ENCODE results near the gene MSI2. TPM values are rescaled to one million over a fixed set of nuclear protein-coding genes. Genes with fewer than 3 reads are reported as not detected.
"Not testable (repeated sequence)": the region's sequence is repeated elsewhere in the genome, so short reads cannot be mapped to it uniquely, and the experiment has no call there.

The MSI2 gene
- total RNA-seq, 1 donor from 2014 or later, result 23.1 TPM

GRCh38 chr17:57211543-57211942 lies 44.8 kb upstream of the MSI2 start:
- H3K9me3 Mint-ChIP-seq (ENCODE audit: low read depth), result peaks cover 16% of the 10 kb centered on the region
- H3K4me1 Mint-ChIP-seq (ENCODE audit: low read depth), result peaks cover 18% of the 10 kb centered on the region
- H3K27me3 Mint-ChIP-seq (ENCODE audit: low read depth), result no peaks in the 10 kb centered on the region
- no peak overlapping the region for H3K4me3 Mint-ChIP-seq (ENCODE audit: unreplicated experiment)
- H3K27ac Mint-ChIP-seq (ENCODE audit: unreplicated experiment), result no peak overlapping the region
- no peak for TF ChIP-seq CTCF (IDR thresholded peaks at IDR 0.05)
- DNase-seq (ENCODE audit: low spot score), result no peak
- H3K36me3 Mint-ChIP-seq (ENCODE audit: low read depth), result peaks cover 1% of the 10 kb centered on the region

GRCh38 chr17:57213180-57213825 lies 43.0 kb upstream of the MSI2 start:
- H3K4me3 Mint-ChIP-seq (ENCODE audit: unreplicated experiment), result no peak overlapping the region
- H3K36me3 Mint-ChIP-seq (ENCODE audit: low read depth), result peaks cover 1% of the 10 kb centered on the region
- H3K27me3 Mint-ChIP-seq (ENCODE audit: low read depth), result no peaks in the 10 kb centered on the region
- peaks cover 18% of the 10 kb centered on the region for H3K4me1 Mint-ChIP-seq (ENCODE audit: low read depth)
- H3K27ac Mint-ChIP-seq (ENCODE audit: unreplicated experiment), result no peak overlapping the region
- no peak for DNase-seq (ENCODE audit: low spot score)
- no peak for TF ChIP-seq CTCF (IDR thresholded peaks at IDR 0.05)
- peaks cover 9% of the 10 kb centered on the region for H3K9me3 Mint-ChIP-seq (ENCODE audit: low read depth)

GRCh38 chr17:57215317-57215716 lies 41.0 kb upstream of the MSI2 start:
- H3K27ac Mint-ChIP-seq (ENCODE audit: unreplicated experiment), result peak overlapping the region; percentile 49

GRCh38 chr17:57221366-57222350 lies 34.7 kb upstream of the MSI2 start:
- no peaks in the 10 kb centered on the region for H3K4me1 Mint-ChIP-seq (ENCODE audit: low read depth)
- TF ChIP-seq CTCF (IDR thresholded peaks at IDR 0.05), result no peak
- H3K9me3 Mint-ChIP-seq (ENCODE audit: low read depth), result peaks cover 15% of the 10 kb centered on the region
- peaks cover 3% of the 10 kb centered on the region for H3K36me3 Mint-ChIP-seq (ENCODE audit: low read depth)
- no peak overlapping the region for H3K4me3 Mint-ChIP-seq (ENCODE audit: unreplicated experiment)
- no peak overlapping the region for H3K27ac Mint-ChIP-seq (ENCODE audit: unreplicated experiment)
- DNase-seq (ENCODE audit: low spot score), result no peak
- no peaks in the 10 kb centered on the region for H3K27me3 Mint-ChIP-seq (ENCODE audit: low read depth)

More at GRCh38 chr17:57215317-57215716, 41.0 kb upstream of the MSI2 start:
- DNase-seq (ENCODE audit: low spot score), result no peak
- Mint-ChIP-seq H3K27me3 (ENCODE audit: low read depth) (no peaks in the 10 kb centered on the region), H3K4me1 (ENCODE audit: low read depth) (peaks cover 16% of the 10 kb centered on the region), H3K4me3 (ENCODE audit: unreplicated experiment) (no peak overlapping the region), H3K36me3 (ENCODE audit: low read depth) (no peaks in the 10 kb centered on the region), H3K9me3 (ENCODE audit: low read depth) (peaks cover 4% of the 10 kb centered on the region)
- TF ChIP-seq CTCF (IDR thresholded peaks at IDR 0.05), result no peak

GRCh38 chr17:57222422-57222821 lies 33.9 kb upstream of the MSI2 start:
- H3K4me3 Mint-ChIP-seq (ENCODE audit: unreplicated experiment); DNase-seq (ENCODE audit: low spot score); H3K27me3 Mint-ChIP-seq (ENCODE audit: low read depth); H3K36me3 Mint-ChIP-seq (ENCODE audit: low read depth); H3K27ac Mint-ChIP-seq (ENCODE audit: unreplicated experiment); H3K4me1 Mint-ChIP-seq (ENCODE audit: low read depth): not testable (repeated sequence)
- H3K9me3 Mint-ChIP-seq (ENCODE audit: low read depth), result peaks cover 15% of the 10 kb centered on the region

Data from chondrocyte (in vitro differentiated cells).